Keratinocyte (primary cell): ENCODE results near the gene REPIN1. TPM values are rescaled to one million over a fixed set of nuclear protein-coding genes. Genes with fewer than 3 reads are reported as not detected.
A peak's percentile ranks its signal among the peaks of the same experiment; 100 is the strongest.

ENCODE experiments used
- DNase-seq: peaks from one replicate; pipeline ENCODE4 v3.0.0-alpha.2; 2011; ENCODE audit warnings: low read depth, missing footprints, low spot score
- FAIRE-seq: peaks from 2 replicates; lab custom pipeline; 2011; peaks lifted over from hg19 to GRCh38; lab: Jason Lieb, UNC
- H2AFZ ChIP-seq: 2 replicates; pipeline ENCODE4 v1.6.0; 2012; ENCODE audit warnings: low read length, control low read depth, inconsistent platforms; ENCODE audit not compliant: control insufficient read depth
- H3K27ac ChIP-seq: 2 replicates; pipeline ENCODE4 v1.5.1; 2011; ENCODE audit warnings: low read length; ENCODE audit not compliant: control insufficient read depth, insufficient read depth
- H3K27me3 ChIP-seq: 3 replicates; pipeline ENCODE4 v1.6.0; 2011; ENCODE audit warnings: low read length; ENCODE audit not compliant: control insufficient read depth, insufficient read depth; ENCODE audit errors: extremely low read depth
- H3K36me3 ChIP-seq, 2 experiments: 2 replicates in 1 of 2; 3 replicates in 1 of 2; pipeline ENCODE4 v1.5.1; 2011; ENCODE audit warnings: low read length in 2 of 2, mild to moderate bottlenecking in 1 of 2; ENCODE audit not compliant: control insufficient read depth in 2 of 2, insufficient read depth in 2 of 2; ENCODE audit errors: extremely low read depth in 1 of 2
- H3K4me1 ChIP-seq: 3 replicates; pipeline ENCODE4 v1.5.1; 2011; ENCODE audit warnings: low read length; ENCODE audit not compliant: control insufficient read depth, insufficient read depth; ENCODE audit errors: extremely low read depth
- H3K4me2 ChIP-seq: 3 replicates; pipeline ENCODE4 v1.6.0; 2011; ENCODE audit warnings: low read depth, low read length; ENCODE audit not compliant: control insufficient read depth, insufficient read depth; ENCODE audit errors: extremely low read depth
- H3K4me3 ChIP-seq, 3 experiments: fragments of 200-600 bp in 1 of 3; sonication (generic) in 1 of 3; 2 replicates in 2 of 3; 3 replicates in 1 of 3; pipeline ENCODE4 v1.5.1; 2011 to 2016; ENCODE audit warnings: low read length in 3 of 3, mild to moderate bottlenecking in 3 of 3, control low read depth in 2 of 3, inconsistent platforms in 1 of 3, low read depth in 1 of 3, mixed read lengths in 1 of 3, mixed run types in 1 of 3, moderate library complexity in 1 of 3; ENCODE audit not compliant: control insufficient read depth in 2 of 3, insufficient read depth in 2 of 3; ENCODE audit errors: extremely low read depth in 1 of 3
- H3K79me2 ChIP-seq: 2 replicates; pipeline ENCODE4 v1.6.0; 2012; ENCODE audit warnings: low read length; ENCODE audit not compliant: control insufficient read depth, insufficient read depth
- H3K9ac ChIP-seq: 3 replicates; pipeline ENCODE4 v1.6.0; 2011; ENCODE audit warnings: low read length; ENCODE audit not compliant: control insufficient read depth, insufficient read depth; ENCODE audit errors: extremely low read depth
- H3K9me1 ChIP-seq: 3 replicates; pipeline ENCODE4 v1.6.0; 2011; ENCODE audit warnings: low read length; ENCODE audit not compliant: control insufficient read depth, insufficient read depth; ENCODE audit errors: extremely low read depth
- H3K9me3 ChIP-seq: 2 replicates; pipeline ENCODE4 v1.5.1; 2012; ENCODE audit warnings: low read depth, low read length; ENCODE audit not compliant: control insufficient read depth
- H4K20me1 ChIP-seq: 3 replicates; pipeline ENCODE4 v1.6.0; 2011; ENCODE audit warnings: low read length; ENCODE audit not compliant: control insufficient read depth, insufficient read depth; ENCODE audit errors: extremely low read depth
- EZH2 ChIP-seq: IDR thresholded peaks from one replicate; pipeline ENCODE4 v1.6.1; 2012; ENCODE audit warnings: inconsistent platforms, mild to moderate bottlenecking, low read length, moderate library complexity
- dilution Hi-C: fragments of 300-500 bp; cut with MboI; formaldehyde crosslinking; loops from one replicate; pipeline ENCODE4 v1.7.0; 2020; ENCODE audit warnings: low sequenced_read_pairs; ENCODE audit not compliant: extremely low pct_ligation_motif_present
- polyA minus RNA-seq, 3 experiments: library from RNA; depleted of rRNA, polyadenylated mRNA; stranded (reverse); fragments of >200 nt; gene quantifications; 1 replicate in 1 of 3; 2 replicates in 1 of 3; 3 replicates in 1 of 3; pipeline ENCODE4 v1.2.3, GENCODE V29; 2011
- polyA plus RNA-seq, 5 experiments: library from polyadenylated mRNA; depleted of rRNA in 3 of 5; stranded (reverse) in 3 of 5; stranded (forward) in 1 of 5; unstranded in 1 of 5; fragments of >200 nt; gene quantifications; 1 replicate in 1 of 5; 2 replicates in 3 of 5; 3 replicates in 1 of 5; pipeline versions ENCODE4 v1.2.1 to v1.2.3, GENCODE V29; 2011 to 2012; ENCODE audit warnings: missing spikeins in 2 of 5, low read depth in 1 of 5, low replicate concordance in 1 of 5
- TF ChIP-seq, protein P1 (sequence below), 3 experiments: IDR thresholded peaks in 1 of 3; conservative IDR thresholded peaks in 1 of 3; optimal IDR thresholded peaks in 1 of 3; 2 replicates in 2 of 3; 3 replicates in 1 of 3; pipeline versions ENCODE3 to v1.5.1; 2011; ENCODE audit warnings: low read length in 3 of 3, mild to moderate bottlenecking in 3 of 3, moderate library complexity in 2 of 3, control low read depth in 1 of 3, inconsistent platforms in 1 of 3; ENCODE audit not compliant: insufficient read depth in 2 of 3; ENCODE audit errors: extremely low read depth in 1 of 3

Gene REPIN1
- polyA plus RNA-seq (9.3 to 13.9 TPM (median 9.5 TPM) in 3 replicates), polyA minus RNA-seq (6.0 to 10.4 TPM (median 7.8 TPM) in 3 replicates)
- 3.7 TPM for polyA plus RNA-seq (2011; ENCODE audit: low read depth)
- polyA plus RNA-seq (2011; cell fraction: cytosol; rRNA removed): 8.3 and 14.5 TPM in 2 replicates
- polyA plus RNA-seq (2011; cell fraction: nucleus; rRNA removed): 23.9 and 32.1 TPM in 2 replicates
- 13.4 and 22.4 TPM in 2 replicates for polyA plus RNA-seq (2012; ENCODE audit: low replicate concordance)
- polyA minus RNA-seq (2011; cell fraction: cytosol; rRNA and poly(A)+ RNA removed): 18.8 TPM
- polyA minus RNA-seq (2011; cell fraction: nucleus; rRNA and poly(A)+ RNA removed): 8.8 and 12.4 TPM in 2 replicates

- TF ChIP-seq, protein P1, sequence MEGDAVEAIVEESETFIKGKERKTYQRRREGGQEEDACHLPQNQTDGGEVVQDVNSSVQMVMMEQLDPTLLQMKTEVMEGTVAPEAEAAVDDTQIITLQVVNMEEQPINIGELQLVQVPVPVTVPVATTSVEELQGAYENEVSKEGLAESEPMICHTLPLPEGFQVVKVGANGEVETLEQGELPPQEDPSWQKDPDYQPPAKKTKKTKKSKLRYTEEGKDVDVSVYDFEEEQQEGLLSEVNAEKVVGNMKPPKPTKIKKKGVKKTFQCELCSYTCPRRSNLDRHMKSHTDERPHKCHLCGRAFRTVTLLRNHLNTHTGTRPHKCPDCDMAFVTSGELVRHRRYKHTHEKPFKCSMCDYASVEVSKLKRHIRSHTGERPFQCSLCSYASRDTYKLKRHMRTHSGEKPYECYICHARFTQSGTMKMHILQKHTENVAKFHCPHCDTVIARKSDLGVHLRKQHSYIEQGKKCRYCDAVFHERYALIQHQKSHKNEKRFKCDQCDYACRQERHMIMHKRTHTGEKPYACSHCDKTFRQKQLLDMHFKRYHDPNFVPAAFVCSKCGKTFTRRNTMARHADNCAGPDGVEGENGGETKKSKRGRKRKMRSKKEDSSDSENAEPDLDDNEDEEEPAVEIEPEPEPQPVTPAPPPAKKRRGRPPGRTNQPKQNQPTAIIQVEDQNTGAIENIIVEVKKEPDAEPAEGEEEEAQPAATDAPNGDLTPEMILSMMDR (optimal IDR thresholded peaks at IDR 0.05 in 1 of 3, IDR thresholded peaks at IDR 0.05 in 1 of 3, conservative IDR thresholded peaks at IDR 0.05 in 1 of 3; ENCODE audit: extremely low read depth in 1 of 3, insufficient read depth in 2 of 3, low read length in 3 of 3): no peak
- TF ChIP-seq EZH2: no peak
- H3K79me2 ChIP-seq: no peaks in the 10 kb centered on the region
- peak within 1 kb of the TSS; percentile 72 to 80 (median 76) for H3K4me3 ChIP-seq
- no peaks in the 10 kb centered on the region for H3K9me3 ChIP-seq
- peak within 1 kb of the TSS; percentile 96 for H3K4me2 ChIP-seq
- H3K4me1 ChIP-seq: peaks cover 25% of the 10 kb centered on the region
- FAIRE-seq (no peak), DNase-seq (no peak)
- peak within 1 kb of the TSS; percentile 80 for H3K9ac ChIP-seq
- H2AFZ ChIP-seq: peak within 1 kb of the TSS; percentile 77
- H3K36me3 ChIP-seq: peaks cover 1 to 5% of the 10 kb centered on the region in 2 experiments
- H4K20me1 ChIP-seq: no peaks in the 10 kb centered on the region
- no peaks in the 10 kb centered on the region for H3K9me1 ChIP-seq
- dilution Hi-C loops: no loop called here
- no peaks in the 10 kb centered on the region for H3K27me3 ChIP-seq
- H3K27ac ChIP-seq: peak within 1 kb of the TSS; percentile 43
Measured at GRCh38 chr7:150368096-150368883, at the start of gene REPIN1. TSS of gene REPIN1 (plus strand) at chr7:150368822. CDS start at chr7:150369712, 890 bp downstream.

- Histone ChIP-seq H3K27ac (no peak overlapping the region), H4K20me1 (no peaks in the 10 kb centered on the region), H3K36me3 (no peaks in the 10 kb centered on the region), H3K9ac (no peak overlapping the region), H2AFZ (no peak overlapping the region), H3K79me2 (no peaks in the 10 kb centered on the region), H3K4me1 (peaks cover 22% of the 10 kb centered on the region), H3K9me1 (no peaks in the 10 kb centered on the region), H3K4me3 (no peak overlapping the region), H3K9me3 (no peaks in the 10 kb centered on the region), H3K27me3 (no peaks in the 10 kb centered on the region), H3K4me2 (no peak overlapping the region)
- no peak for TF ChIP-seq EZH2
- TF ChIP-seq, protein P1 (optimal IDR thresholded peaks at IDR 0.05 in 1 of 3, IDR thresholded peaks at IDR 0.05 in 1 of 3, conservative IDR thresholded peaks at IDR 0.05 in 1 of 3; ENCODE audit: extremely low read depth in 1 of 3, insufficient read depth in 2 of 3, low read length in 3 of 3): no peak
- DNase-seq (no peak), FAIRE-seq (no peak)
- dilution Hi-C loops: no loop called here
Measured at GRCh38 chr7:150321788-150322113, 46.9 kb upstream of the REPIN1 start.
